HEK293 (cell line): ENCODE measurements around the gene TMED4.

Experiments used
- EGR2 ChIP-seq: fragments of 450-650 bp; formaldehyde crosslinking; IDR thresholded peaks from 2 replicates; pipeline ENCODE4 v1.5.1; 2016; ENCODE audit warnings: low read depth, missing biosample characterization, missing genetic modification characterization
- GLIS2 ChIP-seq: fragments of 450-650 bp; formaldehyde crosslinking; IDR thresholded peaks from 2 replicates; pipeline ENCODE4 v1.5.1; 2016; ENCODE audit warnings: missing biosample characterization, missing genetic modification characterization
- RBAK ChIP-seq: fragments of 450-650 bp; formaldehyde crosslinking; IDR thresholded peaks from 2 replicates; pipeline ENCODE4 v1.5.1; 2016; ENCODE audit warnings: missing biosample characterization, missing genetic modification characterization
- REST ChIP-seq: fragments of 450-650 bp; formaldehyde crosslinking; IDR thresholded peaks from 2 replicates; pipeline ENCODE4 v1.5.1; 2016; ENCODE audit warnings: missing biosample characterization, missing genetic modification characterization
- SP2 ChIP-seq: fragments of 450-650 bp; formaldehyde crosslinking; IDR thresholded peaks from 2 replicates; pipeline ENCODE4 v1.5.1; 2016; ENCODE audit warnings: missing biosample characterization, missing genetic modification characterization
- SP3 ChIP-seq: fragments of 450-650 bp; formaldehyde crosslinking; IDR thresholded peaks from 2 replicates; pipeline ENCODE4 v1.5.1; 2016; ENCODE audit warnings: missing biosample characterization, missing genetic modification characterization
- SP7 ChIP-seq: fragments of 450-650 bp; formaldehyde crosslinking; IDR thresholded peaks from 2 replicates; pipeline ENCODE4 v1.5.1; 2016; ENCODE audit warnings: missing biosample characterization, missing genetic modification characterization
- WT1 ChIP-seq: fragments of 450-650 bp; formaldehyde crosslinking; IDR thresholded peaks from 2 replicates; pipeline ENCODE4 v1.5.1; 2016; ENCODE audit warnings: missing biosample characterization, missing genetic modification characterization
- YY2 ChIP-seq: fragments of 450-650 bp; formaldehyde crosslinking; IDR thresholded peaks from 2 replicates; pipeline ENCODE4 v1.5.1; 2016; ENCODE audit warnings: missing biosample characterization, missing genetic modification characterization
- ZBTB44 ChIP-seq: fragments of 450-650 bp; IDR thresholded peaks from 2 replicates; pipeline ENCODE4 v1.5.1; 2018; ENCODE audit warnings: missing biosample characterization, mild to moderate bottlenecking, missing genetic modification characterization
- ZFP3 ChIP-seq: fragments of 450-650 bp; formaldehyde crosslinking; IDR thresholded peaks from 2 replicates; pipeline ENCODE4 v1.5.1; 2016; ENCODE audit warnings: low read depth, missing biosample characterization, missing genetic modification characterization
- ZNF146 ChIP-seq: fragments of 450-650 bp; formaldehyde crosslinking; IDR thresholded peaks from 2 replicates; pipeline ENCODE4 v1.5.1; 2016; ENCODE audit warnings: missing biosample characterization, missing genetic modification characterization
- ZNF214 ChIP-seq: fragments of 450-650 bp; formaldehyde crosslinking; IDR thresholded peaks from 2 replicates; pipeline ENCODE4 v1.5.1; 2017; ENCODE audit warnings: missing biosample characterization, mild to moderate bottlenecking, missing genetic modification characterization, borderline replicate concordance
- ZNF266 ChIP-seq: fragments of 450-650 bp; formaldehyde crosslinking; IDR thresholded peaks from 2 replicates; pipeline ENCODE4 v1.5.1; 2016; ENCODE audit warnings: missing biosample characterization, missing genetic modification characterization, low read depth
- ZNF391 ChIP-seq: fragments of 450-650 bp; formaldehyde crosslinking; IDR thresholded peaks from 2 replicates; pipeline ENCODE4 v1.5.1; 2016; ENCODE audit warnings: low read depth, missing biosample characterization, missing genetic modification characterization, borderline replicate concordance
- ZNF423 ChIP-seq: fragments of 450-650 bp; formaldehyde crosslinking; IDR thresholded peaks from 2 replicates; pipeline ENCODE4 v1.5.1; 2016; ENCODE audit warnings: missing biosample characterization, missing genetic modification characterization
- ZNF501 ChIP-seq: fragments of 450-650 bp; formaldehyde crosslinking; IDR thresholded peaks from 2 replicates; pipeline ENCODE4 v1.5.1; 2016; ENCODE audit warnings: missing biosample characterization, missing genetic modification characterization
- ZNF544 ChIP-seq: fragments of 450-650 bp; formaldehyde crosslinking; IDR thresholded peaks from 2 replicates; pipeline ENCODE4 v1.5.0; 2017; ENCODE audit warnings: missing biosample characterization, missing genetic modification characterization
- ZNF585B ChIP-seq: fragments of 450-650 bp; formaldehyde crosslinking; IDR thresholded peaks from 2 replicates; pipeline ENCODE4 v1.5.1; 2016; ENCODE audit warnings: missing biosample characterization, missing genetic modification characterization
- ZNF623 ChIP-seq: fragments of 450-650 bp; formaldehyde crosslinking; IDR thresholded peaks from 2 replicates; pipeline ENCODE4 v1.5.1; 2016; ENCODE audit warnings: missing biosample characterization, missing genetic modification characterization
- ZNF645 ChIP-seq: fragments of 450-650 bp; formaldehyde crosslinking; IDR thresholded peaks from 2 replicates; pipeline ENCODE4; 2016; ENCODE audit warnings: missing biosample characterization, missing genetic modification characterization
- ZNF660 ChIP-seq: fragments of 450-650 bp; IDR thresholded peaks from 2 replicates; pipeline ENCODE4 v1.5.1; 2018; ENCODE audit warnings: missing biosample characterization, mild to moderate bottlenecking, missing genetic modification characterization
- ZNF692 ChIP-seq: fragments of 450-650 bp; formaldehyde crosslinking; IDR thresholded peaks from 2 replicates; pipeline ENCODE4 v1.5.1; 2016; ENCODE audit warnings: missing biosample characterization, missing genetic modification characterization
- ZNF701 ChIP-seq: fragments of 450-650 bp; formaldehyde crosslinking; IDR thresholded peaks from 2 replicates; pipeline ENCODE4 v1.5.1; 2016; ENCODE audit warnings: missing biosample characterization, missing genetic modification characterization
- ZNF707 ChIP-seq: fragments of 450-650 bp; formaldehyde crosslinking; IDR thresholded peaks from 2 replicates; pipeline ENCODE4 v1.5.1; 2016; ENCODE audit warnings: missing biosample characterization, missing genetic modification characterization
- ZNF747 ChIP-seq: fragments of 450-650 bp; formaldehyde crosslinking; IDR thresholded peaks from 2 replicates; pipeline ENCODE4 v1.5.1; 2016; ENCODE audit warnings: missing biosample characterization, missing genetic modification characterization
- ZNF785 ChIP-seq: fragments of 450-650 bp; formaldehyde crosslinking; IDR thresholded peaks from 2 replicates; pipeline ENCODE4 v1.5.1; 2016; ENCODE audit warnings: missing biosample characterization, missing genetic modification characterization
- TF ChIP-seq, protein P1 (sequence below): fragments of 450-650 bp; formaldehyde crosslinking; IDR thresholded peaks from 2 replicates; pipeline ENCODE4 v1.5.1; 2016; ENCODE audit warnings: missing biosample characterization, missing genetic modification characterization
- TF ChIP-seq, protein P2 (sequence below): fragments of 450-650 bp; formaldehyde crosslinking; IDR thresholded peaks from 2 replicates; pipeline ENCODE4 v1.5.1; 2016; ENCODE audit warnings: missing biosample characterization, missing genetic modification characterization

The TMED4 gene

GRCh38 chr7:44581879-44582603, at the start of gene TMED4 (continued):
- TF ChIP-seq ZNF623 (tag by site-specific recombination), result no peak; the same call in 1 of the 2 replicates
- no peak for TF ChIP-seq ZNF544 (tag by site-specific recombination)
- TF ChIP-seq ZNF501 (tag by site-specific recombination), result peak; percentile 93
- no peak for TF ChIP-seq ZFP3
- TF ChIP-seq ZNF645 (tag by site-specific recombination), result no peak
- peak; percentile 57; the same call in 1 of the 2 replicates for TF ChIP-seq REST (tag by site-specific recombination)
- TF ChIP-seq ZNF747, result no peak
- TF ChIP-seq GLIS2 (tag by site-specific recombination), result peak; percentile 24; the same call in 1 of the 2 replicates
- no peak for TF ChIP-seq ZNF214 (tag by site-specific recombination)
- TF ChIP-seq SP3, result peak; percentile 59
- TF ChIP-seq ZNF785 (tag by site-specific recombination), result no peak
- peak; percentile 95 for TF ChIP-seq SP2
- no peak for TF ChIP-seq ZNF585B (tag by site-specific recombination)
- no peak for TF ChIP-seq ZNF701 (tag by site-specific recombination)
- TF ChIP-seq WT1 (tag by site-specific recombination), result no peak
- TF ChIP-seq ZBTB44 (tag by site-specific recombination), result no peak
- TF ChIP-seq EGR2 (tag by site-specific recombination), result peak; percentile 89
- TF ChIP-seq ZNF391 (tag by site-specific recombination), result peak; percentile 85; the same call in 1 of the 2 replicates
- peak; percentile 67 for TF ChIP-seq ZNF423 (tag by site-specific recombination)
- TF ChIP-seq, protein P1, sequence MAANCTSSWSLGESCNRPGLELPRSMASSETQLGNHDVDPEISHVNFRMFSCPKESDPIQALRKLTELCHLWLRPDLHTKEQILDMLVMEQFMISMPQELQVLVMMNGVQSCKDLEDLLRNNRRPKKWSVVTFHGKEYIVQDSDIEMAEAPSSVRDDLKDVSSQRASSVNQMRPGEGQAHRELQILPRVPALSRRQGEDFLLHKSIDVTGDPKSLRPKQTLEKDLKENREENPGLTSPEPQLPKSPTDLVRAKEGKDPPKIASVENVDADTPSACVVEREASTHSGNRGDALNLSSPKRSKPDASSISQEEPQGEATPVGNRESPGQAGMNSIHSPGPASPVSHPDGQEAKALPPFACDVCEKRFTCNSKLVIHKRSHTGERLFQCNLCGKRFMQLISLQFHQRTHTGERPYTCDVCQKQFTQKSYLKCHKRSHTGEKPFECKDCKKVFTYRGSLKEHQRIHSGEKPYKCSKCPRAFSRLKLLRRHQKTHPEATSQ (tag by site-specific recombination), result peak; percentile 80; the same call in 1 of the 2 replicates
- TF ChIP-seq RBAK, result no peak
- no peak for TF ChIP-seq ZNF707
- TF ChIP-seq ZNF660, result peak; percentile 55; the same call in 1 of the 2 replicates
- TF ChIP-seq SP7 (tag by site-specific recombination), result peak; percentile 50
- peak; percentile 50 for TF ChIP-seq ZNF692 (tag by site-specific recombination)
- no peak for TF ChIP-seq ZNF266 (tag by site-specific recombination)
- TF ChIP-seq, protein P2, sequence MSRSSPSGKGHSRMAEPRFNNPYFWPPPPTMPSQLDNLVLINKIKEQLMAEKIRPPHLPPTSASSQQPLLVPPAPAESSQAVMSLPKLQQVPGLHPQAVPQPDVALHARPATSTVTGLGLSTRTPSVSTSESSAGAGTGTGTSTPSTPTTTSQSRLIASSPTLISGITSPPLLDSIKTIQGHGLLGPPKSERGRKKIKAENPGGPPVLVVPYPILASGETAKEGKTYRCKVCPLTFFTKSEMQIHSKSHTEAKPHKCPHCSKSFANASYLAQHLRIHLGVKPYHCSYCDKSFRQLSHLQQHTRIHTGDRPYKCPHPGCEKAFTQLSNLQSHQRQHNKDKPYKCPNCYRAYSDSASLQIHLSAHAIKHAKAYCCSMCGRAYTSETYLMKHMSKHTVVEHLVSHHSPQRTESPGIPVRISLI (tag by site-specific recombination), result no peak
- TF ChIP-seq YY2 (tag by site-specific recombination), result 0 out of 2 replicates have a peak, but pooled peaks have one; percentile 58
- TF ChIP-seq ZNF146 (tag by site-specific recombination), result peak; percentile 10; the same call in 1 of the 2 replicates
